Cardiac muscle cell (in vitro differentiated cells and primary cell): ENCODE measurements around the gene HSPA6. TPM values are rescaled to one million over a fixed set of nuclear protein-coding genes. Genes with fewer than 3 reads are reported as not detected.
A peak's percentile ranks its signal among the peaks of the same experiment; 100 is the strongest.

Experiments
- DNase-seq, 2 donors: peaks; one replicate each; pipeline versions ENCODE4 v3.0.0 to v3.0.0-alpha.2; 2010 to 2017; ENCODE audit warnings: low read depth in 1 of 2, low spot score in 1 of 2
- H3K27ac ChIP-seq: fragments of 200-600 bp; sonication (generic); 2 replicates; pipeline ENCODE4 v1.5.1; 2016
- H3K27me3 ChIP-seq: fragments of 200-600 bp; sonication (generic); 2 replicates; pipeline ENCODE4 v1.6.0; 2016; ENCODE audit warnings: control low read depth
- H3K36me3 ChIP-seq: fragments of 200-600 bp; sonication (generic); 2 replicates; pipeline ENCODE4 v1.5.1; 2016; ENCODE audit warnings: control low read depth
- H3K4me1 ChIP-seq: fragments of 200-600 bp; sonication (generic); 2 replicates; pipeline ENCODE4 v1.8.1; 2017; ENCODE audit warnings: low read depth, mild to moderate bottlenecking, mixed run types
- H3K4me3 ChIP-seq: fragments of 200-600 bp; sonication (generic); 2 replicates; pipeline ENCODE4 v1.5.1; 2016; ENCODE audit warnings: mild to moderate bottlenecking
- H3K9me3 ChIP-seq: fragments of 200-600 bp; sonication (generic); 2 replicates; pipeline ENCODE4 v1.5.1; 2017; ENCODE audit warnings: low read depth, mild to moderate bottlenecking, control low read depth
- polyA plus RNA-seq: library from polyadenylated mRNA; unstranded; fragments of >200 nt; fragmentation: Nextera tagmentation; extraction: Ambion mirVana; gene quantifications from 2 replicates; pipeline ENCODE4 v1.2.1, GENCODE V29; 2016
- total RNA-seq: library from RNA; depleted of rRNA; stranded (reverse); fragments of >200 nt; gene quantifications from 2 replicates; pipeline ENCODE4 v1.2.3, GENCODE V29; 2016
- TF ChIP-seq, protein P1 (sequence below): IDR thresholded peaks from 2 replicates; pipeline ENCODE4 v1.5.1; 2012; ENCODE audit warnings: low read depth, mild to moderate bottlenecking, low read length

HSPA6 gene
- total and polyA plus RNA-seq, 2 experiments from 2014 or later = not detected

DNA sequence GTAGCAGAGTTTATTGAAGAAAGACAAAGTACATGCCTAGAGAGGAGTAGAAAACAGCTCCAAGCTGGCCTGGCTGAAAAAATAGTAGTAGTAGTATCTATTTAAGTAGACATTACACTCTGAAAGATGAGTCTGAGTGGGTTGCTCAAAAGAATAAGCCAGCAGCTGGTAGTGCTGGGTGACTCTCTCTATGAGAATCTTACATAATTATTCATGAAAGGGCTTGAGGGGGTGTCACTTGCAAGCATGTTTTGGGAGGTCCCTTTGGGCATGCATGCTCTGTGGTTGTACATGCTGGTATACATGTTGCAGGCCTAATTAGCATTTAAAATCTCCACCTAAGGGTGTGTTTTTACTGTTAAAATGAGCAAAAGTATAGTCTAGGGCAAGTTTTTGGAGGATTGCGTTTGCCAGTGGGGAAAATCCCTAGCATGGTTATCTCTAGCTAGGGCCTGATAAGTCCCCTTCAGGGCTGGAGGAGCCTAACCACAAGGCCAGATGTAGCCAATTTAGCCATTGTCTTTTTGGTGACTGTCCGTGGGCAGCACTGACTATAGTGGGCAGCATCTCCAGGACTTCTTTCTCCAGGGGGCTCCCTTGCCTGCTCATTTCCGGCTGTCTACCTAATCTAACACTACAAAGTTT is 30.1 kb upstream of the HSPA6 start:
- Histone ChIP-seq H3K4me3 (no peak overlapping the region), H3K27ac (no peak overlapping the region), H3K27me3 (peaks cover 46% of the 10 kb centered on the region), H3K36me3 (no peaks in the 10 kb centered on the region), H3K4me1 (no peaks in the 10 kb centered on the region), H3K9me3 (no peaks in the 10 kb centered on the region)
- TF ChIP-seq, protein P1, sequence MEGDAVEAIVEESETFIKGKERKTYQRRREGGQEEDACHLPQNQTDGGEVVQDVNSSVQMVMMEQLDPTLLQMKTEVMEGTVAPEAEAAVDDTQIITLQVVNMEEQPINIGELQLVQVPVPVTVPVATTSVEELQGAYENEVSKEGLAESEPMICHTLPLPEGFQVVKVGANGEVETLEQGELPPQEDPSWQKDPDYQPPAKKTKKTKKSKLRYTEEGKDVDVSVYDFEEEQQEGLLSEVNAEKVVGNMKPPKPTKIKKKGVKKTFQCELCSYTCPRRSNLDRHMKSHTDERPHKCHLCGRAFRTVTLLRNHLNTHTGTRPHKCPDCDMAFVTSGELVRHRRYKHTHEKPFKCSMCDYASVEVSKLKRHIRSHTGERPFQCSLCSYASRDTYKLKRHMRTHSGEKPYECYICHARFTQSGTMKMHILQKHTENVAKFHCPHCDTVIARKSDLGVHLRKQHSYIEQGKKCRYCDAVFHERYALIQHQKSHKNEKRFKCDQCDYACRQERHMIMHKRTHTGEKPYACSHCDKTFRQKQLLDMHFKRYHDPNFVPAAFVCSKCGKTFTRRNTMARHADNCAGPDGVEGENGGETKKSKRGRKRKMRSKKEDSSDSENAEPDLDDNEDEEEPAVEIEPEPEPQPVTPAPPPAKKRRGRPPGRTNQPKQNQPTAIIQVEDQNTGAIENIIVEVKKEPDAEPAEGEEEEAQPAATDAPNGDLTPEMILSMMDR = no peak
- DNase-seq = peak in 1 of 2 donors; percentile 43

- no peaks in the 10 kb centered on the region for H3K36me3 ChIP-seq
- TF ChIP-seq, protein P1 = no peak
- DNase-seq = no peak
- no peaks in the 10 kb centered on the region for H3K4me1 ChIP-seq
- H3K27ac ChIP-seq = no peak overlapping the region
- H3K4me3 ChIP-seq = no peak overlapping the region
- no peaks in the 10 kb centered on the region for H3K9me3 ChIP-seq
- H3K27me3 ChIP-seq = peaks cover 47% of the 10 kb centered on the region
Measured at GRCh38 chr1:161495490-161495889, 28.9 kb upstream of the HSPA6 start.

GRCh38 chr1:161497961-161498360 is 26.4 kb upstream of the HSPA6 start:
- DNase-seq = no peak
- Histone ChIP-seq H3K9me3 (no peaks in the 10 kb centered on the region), H3K4me3 (no peak overlapping the region), H3K36me3 (no peaks in the 10 kb centered on the region), H3K4me1 (no peaks in the 10 kb centered on the region), H3K27me3 (peaks cover 37% of the 10 kb centered on the region), H3K27ac (no peak overlapping the region)
- TF ChIP-seq, protein P1 = no peak

- no peaks in the 10 kb centered on the region for H3K9me3 ChIP-seq
- no peaks in the 10 kb centered on the region for H3K4me1 ChIP-seq
- DNase-seq = no peak
- no peak overlapping the region for H3K4me3 ChIP-seq
- no peak overlapping the region for H3K27ac ChIP-seq
- TF ChIP-seq, protein P1 = no peak
- peaks cover 37% of the 10 kb centered on the region for H3K27me3 ChIP-seq
- H3K36me3 ChIP-seq = no peaks in the 10 kb centered on the region
Measured at GRCh38 chr1:161498646-161499045, 25.7 kb upstream of the HSPA6 start.

DNA sequence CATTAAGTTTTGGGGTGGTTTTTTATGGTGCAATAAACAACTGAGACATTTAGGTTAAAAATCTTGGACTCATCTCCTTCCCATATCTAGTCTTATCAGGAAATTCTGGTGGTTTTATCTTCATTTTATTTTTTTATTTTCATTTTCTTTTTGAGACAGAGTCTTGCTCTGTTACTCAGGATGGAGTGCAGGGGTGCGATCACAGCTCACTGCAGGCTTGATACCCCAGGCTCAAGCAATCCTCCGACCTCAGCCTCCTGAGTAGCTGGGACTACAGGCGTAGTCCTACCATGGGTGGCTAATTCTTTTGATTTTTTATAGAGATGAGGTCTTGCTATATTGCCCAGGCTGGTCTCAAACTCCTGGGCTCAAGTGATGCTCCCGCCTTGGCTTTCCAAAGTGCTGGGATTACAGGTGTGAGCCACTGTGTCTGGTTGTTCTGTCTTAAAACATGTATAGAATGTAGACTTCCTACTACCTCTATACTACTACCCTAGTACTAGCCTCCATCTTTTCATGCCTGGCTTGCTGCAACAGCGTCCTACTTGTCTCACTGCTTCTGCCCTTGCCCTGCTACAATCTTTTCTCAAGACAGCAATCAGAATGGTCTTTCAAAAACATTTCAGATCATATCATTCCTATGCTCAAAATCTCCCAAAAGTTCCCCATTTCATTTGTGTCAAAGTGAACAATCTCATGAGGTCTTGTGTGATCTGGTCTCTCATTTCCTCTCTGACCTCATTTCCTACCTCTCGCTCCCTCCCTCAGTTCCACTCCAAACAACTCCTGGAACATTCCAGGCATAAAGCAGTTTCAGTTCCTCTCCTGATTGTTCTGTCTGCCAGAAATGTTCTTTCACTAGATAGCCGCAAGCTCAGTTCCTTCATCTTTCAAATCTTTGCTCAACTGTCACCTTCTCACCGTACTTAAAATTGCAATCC is 25.0 kb upstream of the HSPA6 start:
- Histone ChIP-seq H3K27me3 (peaks cover 33% of the 10 kb centered on the region), H3K4me1 (no peaks in the 10 kb centered on the region), H3K4me3 (no peak overlapping the region), H3K36me3 (no peaks in the 10 kb centered on the region), H3K9me3 (no peaks in the 10 kb centered on the region), H3K27ac (no peak overlapping the region)
- peak in 1 of 2 donors; percentile 39 for DNase-seq
- TF ChIP-seq, protein P1 = no peak
